Stimulated activated CD4-positive, alpha-beta T cell treated with anti-CD3 and anti-CD28 coated beads, Interleukin-4, amount 100 ng/mL, for 1 hour (primary cell): Measurements from ENCODE around the gene GPX2.
"Not testable (repeated sequence)": the region's sequence is repeated elsewhere in the genome, so short reads cannot be mapped to it uniquely, and the experiment has no call there.

ENCODE experiments used
- DNase-seq: peaks from one replicate; pipeline ENCODE4 v3.0.0-alpha.2; 2020

GPX2 gene

DNA sequence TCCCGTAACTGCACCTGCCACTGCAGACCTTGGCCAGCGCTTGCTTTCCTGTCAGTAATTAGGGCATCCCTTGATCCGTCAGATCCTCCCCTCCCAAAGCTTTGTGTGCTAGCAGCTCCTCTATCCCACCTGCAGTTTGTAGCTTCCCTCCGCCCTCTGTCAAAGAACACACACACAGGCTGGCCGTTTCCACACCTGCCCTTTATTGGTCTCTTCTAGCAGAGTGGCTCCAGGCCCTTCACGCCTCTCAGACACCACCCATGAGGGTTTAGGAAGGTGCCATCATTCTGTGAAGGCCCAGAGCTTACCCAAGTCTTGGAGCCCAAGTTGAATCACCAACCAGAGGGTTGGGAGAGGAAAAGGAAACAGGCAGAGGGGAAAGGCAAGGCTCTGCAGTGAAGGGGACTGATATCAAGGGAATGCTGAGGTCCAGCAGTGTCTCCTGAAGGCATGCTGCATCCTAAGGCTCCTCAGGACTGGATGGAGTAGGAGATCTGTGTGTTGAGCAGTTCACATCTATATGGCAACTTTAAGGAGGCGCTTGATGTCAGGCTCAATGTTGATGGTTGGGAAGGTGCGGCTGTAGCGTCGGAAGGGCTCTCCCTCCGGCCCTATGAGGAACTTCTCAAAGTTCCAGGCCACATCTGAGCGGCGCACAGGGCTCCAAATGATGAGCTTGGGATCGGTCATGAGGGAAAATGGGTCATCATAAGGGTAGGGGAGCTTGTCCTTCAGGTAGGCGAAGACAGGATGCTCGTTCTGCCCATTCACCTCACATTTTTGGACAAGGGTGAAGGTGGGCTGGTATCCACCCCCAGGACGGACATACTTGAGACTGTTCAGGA, 3.4 kb downstream of the GPX2 start:
- no peak for DNase-seq

DNA sequence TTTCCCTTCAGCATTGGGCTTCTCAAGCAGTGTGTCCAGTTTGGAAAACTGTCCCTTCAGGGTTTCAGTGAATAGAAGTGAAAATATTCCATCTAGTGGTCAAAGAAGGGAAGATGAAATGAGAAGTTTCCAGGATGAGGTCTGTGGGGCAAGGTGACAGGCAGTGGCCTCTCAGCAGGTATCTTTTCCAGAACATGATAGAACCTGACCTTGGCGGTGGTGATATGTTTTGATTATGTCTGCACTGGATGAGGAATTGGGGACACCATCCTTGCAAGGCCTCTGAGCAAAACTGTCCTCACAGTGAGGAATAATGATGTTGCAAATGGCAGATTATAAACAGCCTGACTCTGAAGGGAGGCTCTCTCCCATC, 4.7 kb downstream of the GPX2 start:
- DNase-seq = no peak

DNA sequence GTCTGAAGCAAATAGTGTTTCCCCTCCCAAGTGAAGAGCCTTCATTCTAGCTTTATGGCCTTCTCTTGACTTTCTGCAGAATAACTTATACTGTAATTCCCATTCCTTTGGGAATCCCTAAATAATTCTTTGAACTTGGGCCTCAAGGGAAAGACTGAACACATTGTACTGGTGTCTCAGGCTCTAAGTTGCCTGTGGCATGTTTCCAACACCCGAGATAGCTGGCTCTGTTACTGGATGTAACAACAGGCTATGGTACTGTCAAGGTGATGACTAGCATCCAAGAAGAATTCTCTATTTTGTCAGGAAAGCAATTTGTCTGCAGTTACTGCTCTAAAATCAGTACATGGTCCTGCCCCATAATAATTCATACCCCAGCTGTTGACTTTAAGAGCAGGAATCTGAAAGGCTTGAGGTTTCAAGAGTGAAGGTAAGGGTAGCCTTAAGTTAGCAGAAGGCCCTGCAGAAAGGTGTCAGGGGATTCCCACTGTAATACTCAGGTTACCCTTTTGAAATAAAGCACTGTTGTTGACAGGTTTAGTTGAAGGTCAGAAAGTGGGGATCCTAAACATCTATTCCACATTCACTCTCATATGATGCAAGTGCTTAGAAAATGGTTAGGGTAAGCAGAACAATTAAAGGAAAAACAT, 5.2 kb downstream of the GPX2 start:
- no peak for DNase-seq

DNA sequence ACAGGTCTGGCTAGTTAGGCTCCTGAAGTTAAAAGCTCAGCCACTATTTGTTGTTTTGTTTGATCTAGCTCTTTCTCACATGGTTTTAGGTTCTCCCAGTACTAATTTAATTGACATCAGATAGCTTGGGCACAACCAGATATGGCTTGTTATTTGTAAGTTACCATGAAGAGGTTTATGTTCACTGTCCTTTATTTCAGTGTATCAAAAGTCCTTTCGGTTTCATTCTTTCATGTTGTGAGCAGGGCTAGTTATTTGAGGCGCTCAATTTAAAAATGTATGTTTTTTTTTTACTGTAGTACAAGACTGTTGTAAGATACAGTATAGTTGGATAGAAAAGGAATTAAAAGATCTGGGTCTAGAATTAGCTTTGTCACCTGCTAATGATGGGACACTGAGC, 7.0 kb downstream of the GPX2 start:
- no peak for DNase-seq

DNA sequence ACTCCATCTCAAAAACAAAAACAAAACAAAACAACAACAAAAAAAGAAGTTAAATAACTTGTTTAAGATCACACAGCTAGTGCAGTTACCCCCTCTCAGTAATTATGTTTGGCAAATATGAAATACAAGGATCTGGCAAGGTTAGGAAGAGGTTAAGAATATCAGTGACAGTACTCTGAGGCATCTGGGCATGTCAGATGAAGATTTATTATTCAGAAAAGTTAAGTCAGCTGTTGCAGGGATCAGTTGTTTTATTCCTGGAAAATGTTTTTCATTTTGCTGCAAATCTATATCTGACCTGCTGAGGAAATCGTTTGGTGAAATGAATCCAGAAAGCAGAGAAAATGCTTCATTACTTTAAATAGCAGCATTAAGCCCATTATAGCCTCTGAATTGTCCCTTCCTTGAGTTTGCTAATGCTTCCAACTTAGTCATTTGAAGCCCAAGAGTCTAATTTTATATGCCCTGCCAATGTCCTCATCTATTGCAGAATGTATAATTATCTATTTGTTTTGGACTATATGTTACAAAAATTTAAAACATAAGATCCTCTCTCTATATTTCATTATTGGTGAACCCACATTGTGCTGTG, 8.1 kb downstream of the GPX2 start:
- DNase-seq = no peak

DNA sequence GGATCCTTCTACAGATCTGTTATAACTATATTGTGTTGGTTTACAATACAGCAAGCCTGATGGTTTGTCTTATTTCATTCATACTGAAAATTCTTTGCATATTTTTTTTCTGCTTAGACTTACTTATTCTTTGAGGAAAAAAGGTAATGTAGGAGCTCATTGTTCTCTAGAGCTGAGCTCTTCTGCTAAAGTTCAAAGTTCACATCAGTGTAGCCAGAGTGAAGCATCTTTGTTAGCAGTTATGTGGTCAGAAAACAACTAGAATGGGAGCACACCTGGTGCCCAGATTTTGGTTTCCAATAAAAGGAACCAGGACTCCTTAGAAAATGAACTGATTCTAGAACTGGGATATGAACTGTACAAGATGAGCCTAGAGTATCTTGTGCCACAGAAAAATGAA, 10.3 kb downstream of the GPX2 start:
- no peak for DNase-seq

DNA sequence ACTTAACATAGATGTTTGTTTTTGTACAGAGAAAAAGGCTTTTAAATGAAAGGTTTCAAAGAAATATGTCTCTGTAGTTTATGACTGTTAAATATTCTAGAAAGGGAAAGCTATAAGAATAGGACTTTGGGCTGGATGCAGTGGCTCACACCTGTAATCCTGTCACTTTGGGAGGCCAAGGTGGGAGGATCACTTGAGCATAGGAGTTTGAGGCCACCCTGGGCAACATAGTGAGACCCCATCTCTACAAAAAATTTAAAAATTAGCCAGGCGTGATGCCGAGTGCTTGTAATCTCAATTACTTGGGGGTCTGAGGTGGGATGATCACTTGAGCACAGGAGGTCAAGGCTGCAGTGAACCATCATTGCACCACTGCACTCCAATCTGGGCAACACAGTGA, 11.4 kb downstream of the GPX2 start:
- no peak for DNase-seq

DNA sequence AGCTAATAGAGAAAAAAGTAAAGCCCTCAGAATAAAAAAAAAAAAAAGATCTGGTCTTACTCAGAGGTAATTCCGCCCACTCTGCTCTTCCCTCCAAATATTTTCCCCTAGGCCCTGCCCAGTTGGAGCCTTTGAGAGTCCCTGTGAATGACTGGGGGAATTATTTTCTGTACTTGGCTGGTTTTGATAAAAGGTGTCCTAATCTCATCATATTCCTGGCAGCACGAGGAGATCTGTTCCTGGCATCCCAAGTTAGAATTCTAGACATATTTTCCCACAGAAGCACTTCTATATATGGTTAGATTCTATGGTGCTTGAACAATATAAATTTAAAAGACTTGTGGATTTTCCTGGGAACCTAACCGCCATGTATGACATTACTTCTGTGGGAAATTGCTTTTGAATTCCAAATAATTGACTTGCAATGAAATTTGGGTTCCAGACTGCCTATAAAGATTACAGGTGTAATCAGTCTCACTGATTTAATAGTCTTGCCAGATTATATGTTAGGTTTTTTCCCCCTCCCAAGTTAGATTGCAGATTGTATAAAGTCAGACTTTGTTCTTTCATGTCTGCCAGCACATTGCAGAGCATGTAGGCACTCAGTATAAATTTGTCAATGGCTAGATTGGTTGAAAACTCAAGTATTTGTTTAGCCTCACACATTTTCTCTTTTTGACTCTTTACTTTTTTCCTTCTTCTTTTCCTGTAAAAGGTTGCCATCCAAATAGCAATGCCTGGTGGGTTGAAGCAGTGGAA, 12.3 kb downstream of the GPX2 start:
- DNase-seq = no peak

DNA sequence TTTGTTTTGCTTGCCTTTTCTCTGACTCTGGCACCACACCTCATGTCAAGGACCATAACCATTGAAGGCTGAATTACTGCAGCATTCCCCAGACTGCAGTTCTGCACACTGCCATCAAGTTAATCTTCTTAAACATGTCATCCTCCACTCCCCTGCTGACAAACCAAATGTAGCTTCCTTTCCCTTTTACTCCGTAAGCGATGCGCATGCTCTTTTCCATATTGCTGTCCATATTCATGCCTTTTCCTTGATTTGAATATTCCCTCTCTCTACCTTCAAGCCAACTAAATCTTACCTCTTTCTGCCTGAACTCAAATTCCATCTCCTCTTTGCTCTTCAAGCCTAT, 13.6 kb downstream of the GPX2 start:
- DNase-seq = no peak

DNA sequence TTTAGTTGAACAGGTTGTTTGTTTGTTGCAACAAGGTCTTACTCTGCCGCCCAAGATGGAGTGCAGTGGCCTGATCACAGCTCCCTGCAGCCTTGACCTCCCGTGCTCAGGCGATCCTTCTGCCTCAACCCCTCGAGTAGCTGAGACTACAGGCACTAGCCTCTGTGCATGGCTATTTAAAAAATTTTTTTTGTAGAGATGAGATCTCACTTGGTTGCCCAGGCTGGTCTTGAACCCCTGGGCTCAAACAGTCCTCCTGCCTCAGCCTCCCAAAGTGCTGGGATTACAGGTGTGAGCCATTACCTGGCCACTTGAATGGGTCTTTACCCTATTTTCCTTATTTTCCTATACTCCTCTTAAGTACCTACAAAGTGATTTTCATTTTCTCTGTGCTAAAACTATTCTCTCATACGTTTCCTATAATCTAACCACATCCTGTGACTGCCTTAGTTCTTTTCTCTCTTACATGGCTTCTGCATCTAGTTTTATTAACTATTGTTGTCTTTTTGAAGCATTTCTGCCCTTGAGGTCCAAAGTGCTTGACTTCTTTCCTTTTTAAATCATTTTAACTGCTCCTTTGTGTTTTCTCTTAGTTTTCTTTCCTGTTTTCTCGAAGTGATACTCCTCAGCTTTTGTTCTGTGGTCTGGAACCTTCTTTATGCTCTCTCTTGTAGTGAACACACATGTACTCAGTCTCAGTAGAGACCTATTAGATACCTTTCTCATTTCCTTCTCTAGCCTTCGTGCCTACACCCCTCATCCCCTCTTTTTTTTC, 14.1 kb downstream of the GPX2 start:
- no peak for DNase-seq

DNA sequence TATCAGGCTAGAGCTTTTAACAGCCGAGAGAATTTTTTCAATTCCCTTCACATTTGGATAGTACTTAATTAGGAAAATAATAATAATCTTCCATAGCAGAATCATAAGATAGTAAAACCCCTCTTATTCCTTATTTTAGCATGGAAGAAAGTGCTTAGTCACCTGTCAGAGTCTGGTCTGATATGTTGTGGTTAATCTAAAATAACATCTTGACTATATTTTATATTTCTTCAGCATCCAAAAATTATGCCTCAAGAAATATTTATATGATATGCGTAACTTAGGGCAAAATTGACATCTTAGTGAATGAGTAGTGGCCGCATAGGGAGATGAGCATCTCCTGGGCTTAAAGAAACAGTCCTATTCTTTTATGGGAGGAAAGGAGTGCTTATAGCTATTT, 15.5 kb downstream of the GPX2 start:
- DNase-seq = no peak

DNA sequence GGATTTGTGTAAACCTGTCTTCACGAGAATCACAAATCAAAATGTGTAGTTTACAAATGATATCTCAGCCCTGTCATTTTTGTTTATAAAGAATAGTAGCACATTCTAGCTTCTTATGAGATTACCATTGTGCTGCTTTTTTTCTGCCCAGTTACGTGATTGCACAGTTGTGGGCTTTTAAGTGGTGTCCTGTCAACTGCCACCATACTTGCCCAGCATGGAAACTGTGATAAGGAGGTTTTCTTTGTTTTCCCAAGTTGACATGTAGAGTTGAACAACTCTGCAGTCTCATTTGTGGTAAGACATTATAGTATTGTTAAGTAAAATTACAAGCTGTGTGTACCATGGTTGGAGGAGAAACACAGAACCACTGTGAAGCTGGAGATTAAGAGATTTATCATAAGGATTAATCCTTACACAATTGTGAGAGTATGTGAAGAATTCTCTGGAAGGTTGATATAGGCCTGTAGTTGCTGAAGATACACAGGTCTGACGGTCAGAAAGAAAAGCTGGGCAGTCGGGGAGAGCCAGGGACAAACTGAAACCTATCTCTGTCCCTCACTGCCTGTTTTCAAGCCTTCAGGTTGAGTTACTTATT, 16.0 kb downstream of the GPX2 start:
- DNase-seq = no peak

DNA sequence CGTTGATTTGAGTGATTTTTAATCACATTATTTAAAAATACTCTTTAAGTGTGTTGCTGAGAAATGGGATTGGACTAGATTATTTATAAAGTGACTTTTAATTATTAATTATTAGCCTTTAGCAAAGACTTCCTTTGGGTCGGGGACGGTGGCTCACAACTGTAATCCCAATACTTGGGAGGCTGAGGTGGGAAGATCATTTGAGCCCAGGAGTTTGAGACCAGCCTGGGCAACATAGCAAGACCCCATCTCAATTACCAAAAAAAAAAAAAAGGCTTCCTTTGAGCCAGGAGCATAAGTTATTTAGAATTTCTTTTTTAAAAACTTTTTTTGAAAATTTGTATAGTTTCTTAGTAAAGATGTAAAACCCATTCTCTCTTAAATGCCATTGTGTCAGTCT, 19.5 kb downstream of the GPX2 start:
- DNase-seq = no peak

DNA sequence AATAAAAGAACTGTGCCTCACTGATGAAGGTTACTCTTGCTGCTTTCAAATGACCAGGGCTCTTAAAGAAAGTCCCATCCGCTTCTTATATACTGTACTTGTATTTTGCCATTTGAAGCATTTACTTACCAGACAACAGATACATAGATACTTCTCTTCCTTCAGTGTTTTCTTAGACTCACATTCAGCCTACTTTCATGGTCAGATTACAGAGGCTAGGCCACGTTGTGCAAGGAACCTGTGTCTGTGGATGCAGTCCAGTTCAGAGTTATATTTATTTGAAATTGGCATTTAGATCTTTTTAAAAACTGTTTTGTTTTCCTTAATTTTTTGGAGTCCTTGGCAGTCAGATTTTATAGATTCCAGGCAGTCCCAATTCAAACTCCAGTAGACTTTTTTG, 22.1 kb downstream of the GPX2 start:
- no peak for DNase-seq

DNA sequence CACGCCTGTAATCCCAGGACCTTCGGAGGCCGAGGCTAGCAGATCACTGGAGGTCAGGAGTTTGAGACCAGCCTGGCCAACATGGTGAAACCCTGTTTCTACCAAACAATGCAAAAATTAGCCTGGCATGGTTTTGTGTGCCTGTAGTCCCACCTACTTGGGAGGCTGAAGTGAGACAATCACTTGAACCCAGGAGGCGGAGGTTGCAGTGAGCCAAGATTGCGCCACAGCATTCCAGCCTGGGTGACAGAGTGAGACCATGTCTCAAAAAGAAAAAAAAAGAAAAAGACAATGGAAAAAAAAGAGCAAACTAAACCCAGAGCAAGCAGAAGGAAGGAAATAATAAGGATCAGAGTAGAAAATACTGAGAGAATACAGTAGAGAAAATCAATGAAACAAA, 22.9 kb downstream of the GPX2 start:
- no peak for DNase-seq

DNA sequence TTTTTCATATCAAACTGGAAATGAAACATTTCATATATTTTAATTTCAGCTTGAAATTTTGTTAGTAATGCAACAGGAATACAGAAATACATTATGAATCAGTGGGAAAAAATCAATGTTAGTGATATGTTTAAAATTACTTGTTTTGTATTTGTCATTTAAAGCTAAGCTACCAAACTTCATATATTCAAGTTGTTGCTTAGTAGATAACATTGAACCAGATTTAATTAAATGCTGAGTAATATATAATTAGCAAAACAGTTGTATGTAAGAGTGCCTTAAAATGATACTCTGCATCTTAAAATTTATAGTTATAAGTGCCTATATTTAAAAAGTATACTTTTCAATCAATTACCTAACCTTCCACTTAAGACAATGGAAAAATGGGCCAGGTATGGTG, 23.3 kb downstream of the GPX2 start:
- DNase-seq = no peak

DNA sequence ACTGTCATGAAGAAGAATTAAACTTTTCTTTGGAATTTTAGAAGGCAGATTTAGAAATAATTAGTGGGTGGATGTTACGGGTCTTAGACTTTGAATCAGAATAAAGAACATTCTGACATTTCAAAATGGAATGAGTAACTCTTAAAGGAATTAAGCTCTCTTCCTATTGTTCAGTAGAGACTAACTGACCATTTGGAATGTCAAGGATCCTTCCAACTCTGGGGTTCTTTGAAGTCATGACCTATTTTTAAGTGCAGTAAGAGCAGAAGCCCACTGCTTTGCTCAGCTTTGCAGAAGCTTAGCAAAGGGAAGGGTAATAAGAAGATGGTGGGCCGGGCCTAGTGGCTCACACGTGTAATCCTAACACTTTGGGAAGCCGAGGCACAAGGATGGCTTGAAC, 24.3 kb downstream of the GPX2 start:
- no peak for DNase-seq

DNA sequence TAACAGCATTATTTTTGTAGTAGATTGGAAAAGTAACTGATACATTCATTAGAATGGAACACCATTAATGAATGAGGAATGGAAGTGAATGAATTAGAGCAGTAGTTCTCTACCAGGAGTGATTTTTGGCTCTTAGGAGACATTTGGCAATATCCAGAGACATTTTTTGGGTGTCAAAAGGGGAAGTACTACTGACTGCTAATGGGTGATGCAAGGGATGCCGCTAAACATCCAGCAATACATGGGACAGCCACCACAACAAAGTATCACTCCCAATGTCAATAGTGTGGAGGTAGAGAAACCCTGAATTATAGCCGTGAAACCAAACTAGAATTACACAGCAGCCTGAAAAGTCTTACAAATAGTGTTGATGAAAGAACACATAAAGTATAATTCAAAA, 26.7 kb downstream of the GPX2 start:
- no peak for DNase-seq

DNA sequence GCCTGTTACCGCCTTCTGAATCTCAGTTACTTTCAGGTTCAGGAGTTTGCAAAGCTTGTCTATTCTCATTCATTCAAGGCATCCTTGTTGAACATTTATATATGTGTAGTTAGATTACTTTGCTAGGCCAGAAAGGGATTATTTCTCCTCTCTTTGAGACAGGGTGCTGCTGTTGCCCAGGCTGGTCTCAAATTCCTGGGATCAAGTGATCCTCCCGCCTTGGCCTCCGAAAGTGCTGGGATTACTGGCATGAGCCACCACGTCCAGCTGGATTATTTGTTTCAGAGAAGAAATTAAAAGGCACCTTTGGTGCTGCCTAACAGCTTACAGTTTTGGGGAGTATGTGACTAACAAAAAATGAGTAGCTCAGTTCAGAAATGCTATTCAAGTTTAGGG, 27.5 kb downstream of the GPX2 start:
- DNase-seq = no peak

DNA sequence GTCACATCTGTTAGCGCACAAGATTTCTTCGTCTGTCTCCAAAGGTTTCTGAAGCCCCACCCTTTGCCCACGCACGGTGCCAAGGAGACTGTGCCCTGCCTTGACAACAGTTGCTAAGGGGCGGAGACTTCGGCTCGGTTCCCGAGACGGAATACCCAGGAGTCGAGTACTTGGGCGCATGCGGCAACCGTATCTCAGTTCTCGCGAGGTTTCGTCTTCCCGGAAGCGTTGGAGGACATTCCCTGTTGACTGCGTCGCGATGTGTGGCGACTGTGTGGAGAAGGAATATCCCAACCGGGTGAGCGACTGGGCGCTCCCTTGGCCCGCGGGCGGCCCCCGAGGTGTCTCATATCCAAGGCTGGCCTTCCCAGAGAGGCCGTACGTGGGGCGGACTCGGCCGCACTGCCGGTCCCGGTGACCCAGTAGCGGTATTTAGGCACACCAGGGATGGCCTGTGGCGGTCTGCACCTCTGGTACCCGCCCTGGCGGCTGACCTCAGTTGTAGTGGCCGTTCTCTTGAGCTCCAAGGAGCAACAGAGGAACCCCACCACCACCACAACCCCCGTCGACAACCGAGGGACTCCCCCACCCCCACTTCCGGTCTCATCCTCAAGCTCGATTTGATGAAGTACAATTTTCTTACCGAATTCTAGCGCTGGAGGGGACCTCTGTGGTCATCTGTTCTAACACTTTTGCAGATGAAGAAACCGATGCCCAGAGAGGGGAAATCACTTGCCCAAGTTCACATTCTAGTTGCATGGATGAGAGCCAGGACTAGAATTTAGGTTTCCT, 28.1 kb downstream of the GPX2 start, which contains the start of gene CHURC1:
Gene CHURC1 (plus strand): TSS at position 219 of the 792 bp plus-strand sequence. CDS start 41 bp downstream, at position 260.
- DNase-seq = peak; percentile 96

DNA sequence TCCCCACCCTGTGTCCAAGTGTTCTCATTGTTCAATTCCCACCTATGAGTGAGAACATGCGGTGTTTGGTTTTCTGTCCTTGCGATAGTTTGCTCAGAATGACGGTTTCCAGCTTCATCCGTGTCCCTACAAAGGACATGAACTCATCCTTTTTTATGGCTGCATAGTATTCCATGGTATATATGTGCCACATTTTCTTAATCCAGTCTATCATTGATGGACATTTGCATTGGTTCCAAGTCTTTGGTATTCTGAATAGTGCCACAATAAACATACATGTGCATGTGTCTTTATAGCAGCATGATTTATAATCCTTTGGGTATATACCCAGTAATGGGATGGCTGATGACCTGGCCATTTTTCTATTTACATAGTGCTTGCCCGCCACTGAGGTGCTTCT, 29.1 kb downstream of the GPX2 start:
- not testable (repeated sequence) for DNase-seq

DNA sequence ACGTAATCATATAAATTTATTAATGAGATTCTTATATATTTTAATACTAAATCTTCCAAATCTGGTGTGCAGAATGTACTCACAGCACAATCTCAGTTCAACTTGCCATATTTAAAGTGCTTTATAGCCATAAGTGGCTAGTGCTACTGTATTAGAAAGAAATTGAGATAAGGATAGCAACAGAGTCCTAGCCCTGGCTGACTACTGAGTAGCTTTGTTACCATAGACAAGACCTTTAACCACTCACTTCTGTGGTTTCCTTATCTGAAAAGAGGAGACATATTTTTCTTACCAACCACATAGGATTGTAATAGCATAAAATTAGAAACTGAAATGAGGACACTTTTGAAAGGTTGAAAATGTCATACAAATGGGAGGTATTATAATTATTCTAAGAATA, 30.3 kb downstream of the GPX2 start:
- DNase-seq = no peak
